H9 (cell line): ENCODE data around the gene GSKIP. TPM values are rescaled to one million over a fixed set of nuclear protein-coding genes. Genes with fewer than 3 reads are reported as not detected.

ENCODE experiments used
- DNase-seq: peaks from one replicate; pipeline ENCODE4 v3.0.0-alpha.2; 2017
- H2AFZ ChIP-seq: one replicate; pipeline ENCODE4 v1.6.1; 2013; ENCODE audit warnings: mild to moderate bottlenecking, low read length, control low read depth, moderate library complexity
- H2AK5ac ChIP-seq: 2 replicates; pipeline ENCODE4 v1.6.1; 2013; ENCODE audit warnings: low read length, control low read depth, mixed read lengths; ENCODE audit not compliant: insufficient read length
- H2BK120ac ChIP-seq: one replicate; pipeline ENCODE4 v1.6.1; 2013; ENCODE audit warnings: low read depth, mild to moderate bottlenecking, low read length, control low read depth, inconsistent platforms; ENCODE audit not compliant: poor library complexity, severe bottlenecking
- H2BK12ac ChIP-seq: 2 replicates; pipeline ENCODE4 v1.6.1; 2013; ENCODE audit warnings: low read length, control low read depth, mixed read lengths, low read depth; ENCODE audit not compliant: insufficient read length
- H2BK15ac ChIP-seq: 2 replicates; pipeline ENCODE4 v1.6.1; 2013; ENCODE audit warnings: low read depth, low read length, control low read depth
- H2BK20ac ChIP-seq: one replicate; pipeline ENCODE4 v1.6.1; 2013; ENCODE audit warnings: low read depth, mild to moderate bottlenecking, low read length, control low read depth, inconsistent platforms; ENCODE audit not compliant: poor library complexity, severe bottlenecking
- H2BK5ac ChIP-seq: 2 replicates; pipeline ENCODE4 v1.6.1; 2013; ENCODE audit warnings: low read length, control low read depth, mixed read lengths; ENCODE audit not compliant: insufficient read length
- H3K14ac ChIP-seq: 2 replicates; pipeline ENCODE4 v1.6.1; 2013; ENCODE audit warnings: low read length, control low read depth; ENCODE audit not compliant: insufficient read depth
- H3K18ac ChIP-seq: 2 replicates; pipeline ENCODE4 v1.6.1; 2013; ENCODE audit warnings: low read depth, mild to moderate bottlenecking, mixed read lengths, low read length, control low read depth; ENCODE audit not compliant: insufficient read length
- H3K23ac ChIP-seq: 2 replicates; pipeline ENCODE4 v1.6.1; 2013; ENCODE audit warnings: low read length, control low read depth, mixed read lengths, low read depth; ENCODE audit not compliant: insufficient read length
- H3K23me2 ChIP-seq: 2 replicates; pipeline ENCODE4 v1.6.1; 2013; ENCODE audit warnings: low read depth, mild to moderate bottlenecking, mixed read lengths, low read length, control low read depth; ENCODE audit not compliant: insufficient read length, poor library complexity, severe bottlenecking
- H3K27ac ChIP-seq: 2 replicates; pipeline ENCODE4 v1.5.1; 2013; ENCODE audit warnings: low read length, control low read depth, mixed read lengths, low read depth; ENCODE audit not compliant: insufficient read length
- H3K27me3 ChIP-seq: 2 replicates; pipeline ENCODE4 v1.6.1; 2013; ENCODE audit warnings: low read length, control low read depth, inconsistent platforms; ENCODE audit not compliant: insufficient read depth
- H3K4ac ChIP-seq: 2 replicates; pipeline ENCODE4 v1.6.1; 2013; ENCODE audit warnings: low read depth, mild to moderate bottlenecking, control low read depth, inconsistent platforms, low read length, moderate library complexity
- H3K4me1 ChIP-seq: 2 replicates; pipeline ENCODE4 v1.6.1; 2013; ENCODE audit warnings: low read length, control low read depth, inconsistent platforms; ENCODE audit not compliant: insufficient read depth
- H3K4me2 ChIP-seq: 2 replicates; pipeline ENCODE4 v1.6.1; 2013; ENCODE audit warnings: low read length, control low read depth, mixed read lengths; ENCODE audit not compliant: insufficient read length, insufficient read depth
- H3K56ac ChIP-seq: 2 replicates; pipeline ENCODE4 v1.6.1; 2013; ENCODE audit warnings: low read depth, mild to moderate bottlenecking, mixed read lengths, low read length, control low read depth; ENCODE audit not compliant: insufficient read length
- H3K79me1 ChIP-seq: 2 replicates; pipeline ENCODE4 v1.6.1; 2013; ENCODE audit warnings: low read depth, mild to moderate bottlenecking, moderate library complexity, low read length, control low read depth, inconsistent platforms; ENCODE audit not compliant: insufficient read depth, poor library complexity, severe bottlenecking
- H3K79me2 ChIP-seq: 2 replicates; pipeline ENCODE4 v1.6.1; 2013; ENCODE audit warnings: low read length, control low read depth, inconsistent platforms; ENCODE audit not compliant: insufficient read depth
- H3K9ac ChIP-seq: 2 replicates; pipeline ENCODE4 v1.6.1; 2013; ENCODE audit warnings: low read length, control low read depth, mixed read lengths; ENCODE audit not compliant: insufficient read length; ENCODE audit errors: extremely low read depth
- H3K9me3 ChIP-seq: one replicate; pipeline ENCODE4 v1.6.1; 2013; ENCODE audit warnings: low read depth, low read length, inconsistent platforms; ENCODE audit not compliant: control insufficient read depth
- H3T11ph ChIP-seq: one replicate; pipeline ENCODE4 v1.6.1; 2013; ENCODE audit warnings: mild to moderate bottlenecking, low read length, control low read depth, inconsistent platforms
- H4K20me1 ChIP-seq: one replicate; pipeline ENCODE4 v1.6.1; 2013; ENCODE audit not compliant: control insufficient read depth, insufficient read length, insufficient read depth
- H4K5ac ChIP-seq: 2 replicates; pipeline ENCODE4 v1.6.1; 2013; ENCODE audit warnings: low read depth, mild to moderate bottlenecking, mixed read lengths, low read length, control low read depth; ENCODE audit not compliant: insufficient read length
- H4K8ac ChIP-seq: replicated peaks from 2 replicates; pipeline ENCODE4 v1.6.1; 2013; ENCODE audit warnings: low read length, control low read depth, mixed read lengths, low read depth; ENCODE audit not compliant: insufficient read length
- H4K91ac ChIP-seq: 2 replicates; pipeline ENCODE4 v1.6.1; 2013; ENCODE audit warnings: low read depth, mild to moderate bottlenecking, moderate library complexity, mixed read lengths, low read length, control low read depth; ENCODE audit not compliant: insufficient read length
- H3K27ac Mint-ChIP-seq, 3 experiments: 2 replicates in 2 of 3; 3 replicates in 1 of 3; pipeline ENCODE4 v1.8.0; 2020 to 2021; ENCODE audit warnings: mixed read lengths in 3 of 3, mild to moderate bottlenecking in 1 of 3, moderate library complexity in 1 of 3
- H3K27me3 Mint-ChIP-seq: 2 replicates; pipeline ENCODE4 v1.8.0; 2021; ENCODE audit warnings: low read depth, mild to moderate bottlenecking, moderate library complexity, mixed read lengths
- H3K36me3 Mint-ChIP-seq, 3 experiments: 2 replicates in 2 of 3; 3 replicates in 1 of 3; pipeline ENCODE4 v1.8.0; 2020 to 2021; ENCODE audit warnings: low read depth in 3 of 3, mixed read lengths in 3 of 3; ENCODE audit not compliant: insufficient read depth in 1 of 3
- H3K4me1 Mint-ChIP-seq, 2 experiments: 2 replicates each; pipeline ENCODE4 v1.8.0; 2020; ENCODE audit warnings: mixed read lengths in 2 of 2
- H3K4me3 Mint-ChIP-seq, 2 experiments: 2 replicates in 1 of 2; 3 replicates in 1 of 2; pipeline ENCODE4 v1.8.0; 2020 to 2021; ENCODE audit warnings: mild to moderate bottlenecking in 2 of 2, mixed read lengths in 2 of 2, moderate library complexity in 1 of 2
- H3K9me3 Mint-ChIP-seq, 2 experiments: 2 replicates in 1 of 2; 3 replicates in 1 of 2; pipeline ENCODE4 v1.8.0; 2020; ENCODE audit warnings: mild to moderate bottlenecking in 2 of 2, mixed read lengths in 2 of 2, moderate library complexity in 1 of 2
- CTCF ChIP-seq: fragments of 200-600 bp; sonication (generic); conservative IDR thresholded peaks from 3 replicates; pipeline ENCODE4 v1.8.0; 2021; ENCODE audit warnings: antibody characterized with exemption, mild to moderate bottlenecking
- total RNA-seq: library from RNA; stranded (reverse); gene quantifications from 2 replicates; pipeline ENCODE4 v1.2.1, GENCODE V29; 2021

Gene GSKIP
- total RNA-seq, 1 experiment from 2014 or later: 28.6 TPM

- Mint-ChIP-seq H3K27me3 (no peaks in the 10 kb centered on the region), H3K4me3 (no peak overlapping the region), H3K4me1 (peaks cover 29 to 50% of the 10 kb centered on the region in 2 experiments), H3K27ac (no peak overlapping the region), H3K9me3 (no peaks in the 10 kb centered on the region), H3K36me3 (peaks cover 0 to 3% (median 0%) of the 10 kb centered on the region in 3 experiments; a peak in 4 of 7 replicates)
- H3K18ac ChIP-seq: no peak overlapping the region
- DNase-seq: no peak
- H2BK120ac ChIP-seq: no peak overlapping the region
- no peak overlapping the region for H3K27ac ChIP-seq
- no peak overlapping the region for H4K5ac ChIP-seq
- H3T11ph ChIP-seq: no peak overlapping the region
- no peak overlapping the region for H2AFZ ChIP-seq
- no peak overlapping the region for H3K23ac ChIP-seq
- no peaks in the 10 kb centered on the region for H4K20me1 ChIP-seq
- H3K23me2 ChIP-seq: peaks cover 15% of the 10 kb centered on the region
- H3K4me2 ChIP-seq: no peak overlapping the region
- no peaks in the 10 kb centered on the region for H3K9me3 ChIP-seq
- no peak overlapping the region for H2AK5ac ChIP-seq
- no peak overlapping the region for H2BK20ac ChIP-seq
- no peak overlapping the region for H2BK12ac ChIP-seq
- peaks cover 7% of the 10 kb centered on the region for H3K79me1 ChIP-seq
- H2BK15ac ChIP-seq: no peak overlapping the region
- no peak for TF ChIP-seq CTCF
- no peak overlapping the region for H3K9ac ChIP-seq
- H3K14ac ChIP-seq: no peak overlapping the region
- H2BK5ac ChIP-seq: no peak overlapping the region
- H3K79me2 ChIP-seq: peaks cover 14% of the 10 kb centered on the region; the same call in 1 of the 2 replicates
- peaks cover 2% of the 10 kb centered on the region; the same call in 1 of the 2 replicates for H3K4me1 ChIP-seq
- no peak overlapping the region for H3K56ac ChIP-seq
- H4K91ac ChIP-seq: no peak overlapping the region
- no peak overlapping the region for H3K4ac ChIP-seq
- H4K8ac ChIP-seq: no peak overlapping the region
- no peaks in the 10 kb centered on the region for H3K27me3 ChIP-seq
Observed at GRCh38 chr14:96359959-96360358, 3.4 kb upstream of the GSKIP start.
